Adrenal gland (tissue), 5 donors: Measurements from ENCODE around the gene PEPD.

Source experiments
- CTCF ChIP-seq, 6 experiments: fragments of 450-650 bp in 4 of 6; fragments of 200-600 bp in 2 of 6; sonication (generic) in 1 of 6; IDR thresholded peaks; 1 replicate in 5 of 6; 2 replicates in 1 of 6; pipeline versions ENCODE4 v1.5.1 to v1.8.0; 2016 to 2021; ENCODE audit warnings: antibody characterized with exemption in 6 of 6, mild to moderate bottlenecking in 2 of 6, moderate library complexity in 1 of 6
- POLR2A ChIP-seq, 2 donors: fragments of 450-650 bp; IDR thresholded peaks; one replicate each; pipeline ENCODE4 v1.6.1; 2017; ENCODE audit warnings: antibody characterized with exemption in 2 of 2, mild to moderate bottlenecking in 2 of 2, moderate library complexity in 1 of 2
- donor health status: DM: no; HTN: no; CAD: no.

DNA sequence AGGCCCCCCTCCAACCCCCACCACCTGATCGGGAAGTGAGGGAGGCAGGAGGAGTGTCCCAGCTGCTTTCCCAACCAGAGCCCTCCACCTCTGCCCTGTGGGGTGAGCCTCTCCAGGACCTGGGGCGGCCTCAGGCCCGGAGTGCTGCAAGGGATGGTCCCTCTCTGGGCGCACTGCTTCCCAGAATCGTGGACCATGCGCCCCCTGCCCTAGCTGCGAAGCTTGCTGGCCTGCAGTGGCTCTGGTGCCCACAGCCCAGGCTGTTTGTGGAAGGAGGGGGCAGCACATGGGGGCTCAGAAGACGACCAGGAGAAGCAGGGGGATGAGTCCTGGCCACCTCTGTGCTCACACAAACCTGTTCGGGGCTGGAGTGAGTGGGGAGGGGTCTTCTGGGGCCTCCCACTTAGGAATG, 114.4 kb downstream of the PEPD start:
- TF ChIP-seq CTCF (IDR thresholded peaks at IDR 0.05) (peak in 1 of 6 experiments; percentile 8), POLR2A (IDR thresholded peaks at IDR 0.05) (no peak)
